WTC11 (cell line): Measurements from ENCODE around the gene DNTT. TPM values are rescaled to one million over a fixed set of nuclear protein-coding genes. Genes with fewer than 3 reads are reported as not detected.

Experiments used
- ATAC-seq: fragments of 200-7000 bp; cut with Tn5 transposase; 2 replicates; pipeline ENCODE4 v1.10.0; 2021; ENCODE audit warnings: mild to moderate bottlenecking, moderate library complexity
- CTCF ChIA-PET: fragments of 300-600 bp; sonication (Branson Sonifier 250); formaldehyde crosslinking; loops from one replicate; lab custom pipeline; 2021; ENCODE audit warnings: antibody characterized with exemption; lab: Charles Lee
- POLR2A ChIA-PET: fragments of 350-600 bp; sonication (Branson Sonifier 250); formaldehyde crosslinking; loops from one replicate; lab custom pipeline; 2021; ENCODE audit warnings: antibody characterized with exemption; lab: Charles Lee
- DNase-seq: peaks from one replicate; pipeline ENCODE4 v3.0.0; 2021; ENCODE audit warnings: low spot score
- H3K27ac Mint-ChIP-seq: 2 replicates; pipeline ENCODE4 v1.8.0; 2021; ENCODE audit warnings: mixed read lengths
- H3K27me3 Mint-ChIP-seq: 2 replicates; pipeline ENCODE4 v1.8.0; 2021; ENCODE audit warnings: low read depth, mild to moderate bottlenecking, moderate library complexity, mixed read lengths
- H3K36me3 Mint-ChIP-seq: 2 replicates; pipeline ENCODE4 v1.8.0; 2021; ENCODE audit warnings: mixed read lengths
- H3K4me1 Mint-ChIP-seq: 2 replicates; pipeline ENCODE4 v1.8.0; 2022; ENCODE audit warnings: mixed read lengths
- H3K4me3 Mint-ChIP-seq: 2 replicates; pipeline ENCODE4 v1.8.0; 2021; ENCODE audit warnings: mild to moderate bottlenecking, moderate library complexity, mixed read lengths
- H3K9me3 Mint-ChIP-seq: 2 replicates; pipeline ENCODE4 v1.8.0; 2021; ENCODE audit warnings: mixed read lengths
- EMX1 ChIP-seq: fragments of 250-450 bp; sonication (Bioruptor Pico); IDR thresholded peaks from 2 replicates; pipeline ENCODE4 v1.8.0; 2021; ENCODE audit warnings: mild to moderate bottlenecking
- NR2C2 ChIP-seq: sonication (generic); formaldehyde crosslinking; IDR thresholded peaks from 2 replicates; pipeline ENCODE4 v1.8.0; 2022; ENCODE audit warnings: mild to moderate bottlenecking, missing genetic modification reagents
- ZNF219 ChIP-seq: sonication (generic); formaldehyde crosslinking; IDR thresholded peaks from 2 replicates; pipeline ENCODE4 v1.8.0; 2023; ENCODE audit warnings: missing genetic modification reagents, mild to moderate bottlenecking, borderline replicate concordance
- ZNF671 ChIP-seq: fragments of 250-450 bp; sonication (Bioruptor Pico); IDR thresholded peaks from 2 replicates; pipeline ENCODE4 v1.8.0; 2021; ENCODE audit warnings: mild to moderate bottlenecking
- total RNA-seq: library from RNA; stranded (reverse); gene quantifications from 3 replicates; pipeline ENCODE4 v1.2.3, GENCODE V29; 2021
- TF ChIP-seq, protein P1 (sequence below): sonication (generic); formaldehyde crosslinking; IDR thresholded peaks from 2 replicates; pipeline ENCODE4 v1.8.1; 2023; ENCODE audit warnings: mild to moderate bottlenecking, missing genetic modification reagents
- TF ChIP-seq, protein P2 (sequence below): sonication (generic); formaldehyde crosslinking; IDR thresholded peaks from 2 replicates; pipeline ENCODE4 v1.8.0; 2022; ENCODE audit warnings: mild to moderate bottlenecking, missing genetic modification reagents
- TF ChIP-seq, protein P3 (sequence below): sonication (generic); formaldehyde crosslinking; IDR thresholded peaks from 2 replicates; pipeline ENCODE4 v1.8.1; 2022; ENCODE audit warnings: missing genetic modification reagents, borderline replicate concordance
- TF ChIP-seq, protein P4 (sequence below): sonication (generic); formaldehyde crosslinking; IDR thresholded peaks from 2 replicates; pipeline ENCODE4 v1.8.1; 2022; ENCODE audit warnings: low read depth, mild to moderate bottlenecking, moderate library complexity, missing genetic modification reagents, borderline replicate concordance
- TF ChIP-seq, protein P5 (sequence below): sonication (generic); formaldehyde crosslinking; IDR thresholded peaks from 2 replicates; pipeline ENCODE4 v1.8.0; 2022; ENCODE audit warnings: mild to moderate bottlenecking, missing genetic modification reagents
- TF ChIP-seq, protein P6 (sequence below): sonication (generic); formaldehyde crosslinking; IDR thresholded peaks from 2 replicates; pipeline ENCODE4 v1.8.0; 2023; ENCODE audit warnings: missing genetic modification reagents, mild to moderate bottlenecking, borderline replicate concordance
- TF ChIP-seq, protein P7 (sequence below): sonication (generic); formaldehyde crosslinking; IDR thresholded peaks from 2 replicates; pipeline ENCODE4 v1.8.1; 2023; ENCODE audit warnings: mild to moderate bottlenecking, moderate library complexity, missing genetic modification reagents
- TF ChIP-seq, protein P8 (sequence below): sonication (generic); formaldehyde crosslinking; conservative IDR thresholded peaks from 2 replicates; pipeline ENCODE4 v1.8.1; 2022; ENCODE audit warnings: mild to moderate bottlenecking, missing genetic modification reagents
- TF ChIP-seq, protein P9 (sequence below): sonication (generic); formaldehyde crosslinking; IDR thresholded peaks from 2 replicates; pipeline ENCODE4 v1.8.0; 2022; ENCODE audit warnings: mild to moderate bottlenecking, missing genetic modification reagents

DNTT gene
- total RNA-seq, 1 experiment from 2014 or later = not detected

DNA sequence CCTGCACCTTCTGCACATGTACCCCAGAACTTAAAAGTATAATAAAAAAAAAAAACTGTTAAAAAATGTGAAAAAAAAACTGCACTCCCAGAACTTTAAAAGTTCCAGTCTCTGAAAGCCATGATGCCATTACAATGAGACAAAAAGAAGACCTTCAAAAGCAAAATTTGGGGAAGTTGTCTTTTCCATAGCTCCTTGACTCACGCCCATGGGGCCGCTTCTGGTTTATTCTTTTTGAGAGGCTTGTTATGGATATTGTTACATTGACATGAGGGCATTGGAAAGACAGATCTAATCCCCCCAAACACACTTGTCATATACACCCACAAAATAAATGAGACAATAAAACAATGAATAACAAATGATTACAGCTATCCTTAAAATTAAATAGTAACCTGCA lies 33.7 kb upstream of the DNTT start (continued):
- TF ChIP-seq ZNF671 (CRISPR knock-in tag) = no peak

DNA sequence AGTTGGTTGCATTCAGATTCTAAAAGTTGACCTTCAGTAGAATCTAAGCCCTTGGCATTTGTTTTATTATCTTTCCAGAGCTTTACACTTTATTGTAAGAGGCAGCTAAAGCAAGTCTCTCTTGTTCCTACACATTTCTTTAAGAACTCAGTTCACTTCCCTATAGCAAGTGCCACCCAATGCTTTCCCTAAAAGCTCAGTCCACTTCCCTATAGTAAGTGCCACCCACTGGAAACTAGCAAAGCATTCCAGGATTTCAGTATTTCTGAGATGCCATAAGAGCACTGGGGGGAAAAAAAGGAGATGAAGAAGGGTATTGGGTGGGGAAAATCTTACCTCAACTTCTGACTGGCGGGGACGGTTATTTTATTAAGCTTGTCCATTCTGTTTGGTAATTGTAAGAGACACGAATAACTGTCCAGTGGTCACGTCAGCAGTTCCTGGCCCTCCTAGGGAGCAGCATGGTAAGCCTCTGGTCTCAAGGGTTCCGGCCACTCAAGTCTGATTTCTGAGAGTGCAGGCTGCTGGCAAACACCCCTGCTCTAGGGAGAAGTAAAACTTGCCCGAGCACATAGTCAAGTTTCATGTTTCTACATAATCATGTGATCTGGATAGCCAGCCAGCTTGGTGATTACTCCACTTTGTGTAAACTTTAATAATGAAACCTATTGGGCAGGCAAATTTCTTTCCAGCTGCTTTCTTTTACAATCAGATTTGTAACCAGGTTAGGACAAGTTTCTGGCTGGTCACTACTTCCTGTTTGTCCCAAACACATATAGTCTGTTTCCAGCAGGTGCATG lies 33.0 kb upstream of the DNTT start, which contains the start of gene BLNK:
TSS of gene BLNK (minus strand) at position 554 of the 800 bp plus-strand sequence. CDS start at position 383, 171 bp downstream.
- H3K4me1 Mint-ChIP-seq = peaks cover 3% of the 10 kb centered on the region
- H3K36me3 Mint-ChIP-seq = no peaks in the 10 kb centered on the region
- no peak for ATAC-seq
- H3K27ac Mint-ChIP-seq = no peak within 1 kb of the TSS
- H3K4me3 Mint-ChIP-seq = no peak within 1 kb of the TSS
- H3K9me3 Mint-ChIP-seq = no peaks in the 10 kb centered on the region
- ChIA-PET CTCF (interaction anchor here (0.7 to 1.6 kb wide), 4 partner anchors 42 to 64 kb away, joined by 3 to 8 read pairs (median 4); no protein-coding TSS in a partner anchor), POLR2A (no interaction called here)
- DNase-seq = no peak
- H3K27me3 Mint-ChIP-seq = no peaks in the 10 kb centered on the region
- TF ChIP-seq NR2C2 (CRISPR knock-in tag) (no peak), EMX1 (no peak), ZNF219 (CRISPR knock-in tag) (no peak)
- TF ChIP-seq, protein P1, sequence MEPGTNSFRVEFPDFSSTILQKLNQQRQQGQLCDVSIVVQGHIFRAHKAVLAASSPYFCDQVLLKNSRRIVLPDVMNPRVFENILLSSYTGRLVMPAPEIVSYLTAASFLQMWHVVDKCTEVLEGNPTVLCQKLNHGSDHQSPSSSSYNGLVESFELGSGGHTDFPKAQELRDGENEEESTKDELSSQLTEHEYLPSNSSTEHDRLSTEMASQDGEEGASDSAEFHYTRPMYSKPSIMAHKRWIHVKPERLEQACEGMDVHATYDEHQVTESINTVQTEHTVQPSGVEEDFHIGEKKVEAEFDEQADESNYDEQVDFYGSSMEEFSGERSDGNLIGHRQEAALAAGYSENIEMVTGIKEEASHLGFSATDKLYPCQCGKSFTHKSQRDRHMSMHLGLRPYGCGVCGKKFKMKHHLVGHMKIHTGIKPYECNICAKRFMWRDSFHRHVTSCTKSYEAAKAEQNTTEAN = no peak
- TF ChIP-seq, protein P2, sequence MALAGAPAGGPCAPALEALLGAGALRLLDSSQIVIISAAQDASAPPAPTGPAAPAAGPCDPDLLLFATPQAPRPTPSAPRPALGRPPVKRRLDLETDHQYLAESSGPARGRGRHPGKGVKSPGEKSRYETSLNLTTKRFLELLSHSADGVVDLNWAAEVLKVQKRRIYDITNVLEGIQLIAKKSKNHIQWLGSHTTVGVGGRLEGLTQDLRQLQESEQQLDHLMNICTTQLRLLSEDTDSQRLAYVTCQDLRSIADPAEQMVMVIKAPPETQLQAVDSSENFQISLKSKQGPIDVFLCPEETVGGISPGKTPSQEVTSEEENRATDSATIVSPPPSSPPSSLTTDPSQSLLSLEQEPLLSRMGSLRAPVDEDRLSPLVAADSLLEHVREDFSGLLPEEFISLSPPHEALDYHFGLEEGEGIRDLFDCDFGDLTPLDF (CRISPR knock-in tag) = no peak
- TF ChIP-seq, protein P3, sequence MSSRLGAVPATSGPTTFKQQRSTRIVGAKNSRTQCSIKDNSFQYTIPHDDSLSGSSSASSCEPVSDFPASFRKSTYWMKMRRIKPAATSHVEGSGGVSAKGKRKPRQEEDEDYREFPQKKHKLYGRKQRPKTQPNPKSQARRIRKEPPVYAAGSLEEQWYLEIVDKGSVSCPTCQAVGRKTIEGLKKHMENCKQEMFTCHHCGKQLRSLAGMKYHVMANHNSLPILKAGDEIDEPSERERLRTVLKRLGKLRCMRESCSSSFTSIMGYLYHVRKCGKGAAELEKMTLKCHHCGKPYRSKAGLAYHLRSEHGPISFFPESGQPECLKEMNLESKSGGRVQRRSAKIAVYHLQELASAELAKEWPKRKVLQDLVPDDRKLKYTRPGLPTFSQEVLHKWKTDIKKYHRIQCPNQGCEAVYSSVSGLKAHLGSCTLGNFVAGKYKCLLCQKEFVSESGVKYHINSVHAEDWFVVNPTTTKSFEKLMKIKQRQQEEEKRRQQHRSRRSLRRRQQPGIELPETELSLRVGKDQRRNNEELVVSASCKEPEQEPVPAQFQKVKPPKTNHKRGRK (CRISPR knock-in tag) = no peak
- TF ChIP-seq, protein P4, sequence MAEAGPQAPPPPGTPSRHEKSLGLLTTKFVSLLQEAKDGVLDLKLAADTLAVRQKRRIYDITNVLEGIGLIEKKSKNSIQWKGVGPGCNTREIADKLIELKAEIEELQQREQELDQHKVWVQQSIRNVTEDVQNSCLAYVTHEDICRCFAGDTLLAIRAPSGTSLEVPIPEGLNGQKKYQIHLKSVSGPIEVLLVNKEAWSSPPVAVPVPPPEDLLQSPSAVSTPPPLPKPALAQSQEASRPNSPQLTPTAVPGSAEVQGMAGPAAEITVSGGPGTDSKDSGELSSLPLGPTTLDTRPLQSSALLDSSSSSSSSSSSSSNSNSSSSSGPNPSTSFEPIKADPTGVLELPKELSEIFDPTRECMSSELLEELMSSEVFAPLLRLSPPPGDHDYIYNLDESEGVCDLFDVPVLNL (CRISPR knock-in tag) = no peak
- TF ChIP-seq, protein P5, sequence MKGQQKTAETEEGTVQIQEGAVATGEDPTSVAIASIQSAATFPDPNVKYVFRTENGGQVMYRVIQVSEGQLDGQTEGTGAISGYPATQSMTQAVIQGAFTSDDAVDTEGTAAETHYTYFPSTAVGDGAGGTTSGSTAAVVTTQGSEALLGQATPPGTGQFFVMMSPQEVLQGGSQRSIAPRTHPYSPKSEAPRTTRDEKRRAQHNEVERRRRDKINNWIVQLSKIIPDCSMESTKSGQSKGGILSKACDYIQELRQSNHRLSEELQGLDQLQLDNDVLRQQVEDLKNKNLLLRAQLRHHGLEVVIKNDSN (CRISPR knock-in tag) = no peak
- TF ChIP-seq, protein P6, sequence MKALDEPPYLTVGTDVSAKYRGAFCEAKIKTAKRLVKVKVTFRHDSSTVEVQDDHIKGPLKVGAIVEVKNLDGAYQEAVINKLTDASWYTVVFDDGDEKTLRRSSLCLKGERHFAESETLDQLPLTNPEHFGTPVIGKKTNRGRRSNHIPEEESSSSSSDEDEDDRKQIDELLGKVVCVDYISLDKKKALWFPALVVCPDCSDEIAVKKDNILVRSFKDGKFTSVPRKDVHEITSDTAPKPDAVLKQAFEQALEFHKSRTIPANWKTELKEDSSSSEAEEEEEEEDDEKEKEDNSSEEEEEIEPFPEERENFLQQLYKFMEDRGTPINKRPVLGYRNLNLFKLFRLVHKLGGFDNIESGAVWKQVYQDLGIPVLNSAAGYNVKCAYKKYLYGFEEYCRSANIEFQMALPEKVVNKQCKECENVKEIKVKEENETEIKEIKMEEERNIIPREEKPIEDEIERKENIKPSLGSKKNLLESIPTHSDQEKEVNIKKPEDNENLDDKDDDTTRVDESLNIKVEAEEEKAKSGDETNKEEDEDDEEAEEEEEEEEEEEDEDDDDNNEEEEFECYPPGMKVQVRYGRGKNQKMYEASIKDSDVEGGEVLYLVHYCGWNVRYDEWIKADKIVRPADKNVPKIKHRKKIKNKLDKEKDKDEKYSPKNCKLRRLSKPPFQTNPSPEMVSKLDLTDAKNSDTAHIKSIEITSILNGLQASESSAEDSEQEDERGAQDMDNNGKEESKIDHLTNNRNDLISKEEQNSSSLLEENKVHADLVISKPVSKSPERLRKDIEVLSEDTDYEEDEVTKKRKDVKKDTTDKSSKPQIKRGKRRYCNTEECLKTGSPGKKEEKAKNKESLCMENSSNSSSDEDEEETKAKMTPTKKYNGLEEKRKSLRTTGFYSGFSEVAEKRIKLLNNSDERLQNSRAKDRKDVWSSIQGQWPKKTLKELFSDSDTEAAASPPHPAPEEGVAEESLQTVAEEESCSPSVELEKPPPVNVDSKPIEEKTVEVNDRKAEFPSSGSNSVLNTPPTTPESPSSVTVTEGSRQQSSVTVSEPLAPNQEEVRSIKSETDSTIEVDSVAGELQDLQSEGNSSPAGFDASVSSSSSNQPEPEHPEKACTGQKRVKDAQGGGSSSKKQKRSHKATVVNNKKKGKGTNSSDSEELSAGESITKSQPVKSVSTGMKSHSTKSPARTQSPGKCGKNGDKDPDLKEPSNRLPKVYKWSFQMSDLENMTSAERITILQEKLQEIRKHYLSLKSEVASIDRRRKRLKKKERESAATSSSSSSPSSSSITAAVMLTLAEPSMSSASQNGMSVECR = no peak
- TF ChIP-seq, protein P7, sequence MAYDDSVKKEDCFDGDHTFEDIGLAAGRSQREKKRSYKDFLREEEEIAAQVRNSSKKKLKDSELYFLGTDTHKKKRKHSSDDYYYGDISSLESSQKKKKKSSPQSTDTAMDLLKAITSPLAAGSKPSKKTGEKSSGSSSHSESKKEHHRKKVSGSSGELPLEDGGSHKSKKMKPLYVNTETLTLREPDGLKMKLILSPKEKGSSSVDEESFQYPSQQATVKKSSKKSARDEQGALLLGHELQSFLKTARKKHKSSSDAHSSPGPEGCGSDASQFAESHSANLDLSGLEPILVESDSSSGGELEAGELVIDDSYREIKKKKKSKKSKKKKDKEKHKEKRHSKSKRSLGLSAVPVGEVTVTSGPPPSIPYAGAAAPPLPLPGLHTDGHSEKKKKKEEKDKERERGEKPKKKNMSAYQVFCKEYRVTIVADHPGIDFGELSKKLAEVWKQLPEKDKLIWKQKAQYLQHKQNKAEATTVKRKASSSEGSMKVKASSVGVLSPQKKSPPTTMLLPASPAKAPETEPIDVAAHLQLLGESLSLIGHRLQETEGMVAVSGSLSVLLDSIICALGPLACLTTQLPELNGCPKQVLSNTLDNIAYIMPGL (CRISPR knock-in tag) = no peak
- TF ChIP-seq, protein P8, sequence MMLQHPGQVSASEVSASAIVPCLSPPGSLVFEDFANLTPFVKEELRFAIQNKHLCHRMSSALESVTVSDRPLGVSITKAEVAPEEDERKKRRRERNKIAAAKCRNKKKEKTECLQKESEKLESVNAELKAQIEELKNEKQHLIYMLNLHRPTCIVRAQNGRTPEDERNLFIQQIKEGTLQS (CRISPR knock-in tag) = no peak
- TF ChIP-seq, protein P9, sequence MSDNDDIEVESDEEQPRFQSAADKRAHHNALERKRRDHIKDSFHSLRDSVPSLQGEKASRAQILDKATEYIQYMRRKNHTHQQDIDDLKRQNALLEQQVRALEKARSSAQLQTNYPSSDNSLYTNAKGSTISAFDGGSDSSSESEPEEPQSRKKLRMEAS (CRISPR knock-in tag) = no peak
